Heart left ventricle (tissue), 16 donors: ENCODE data around the gene ADAMTS12. TPM values are rescaled to one million over a fixed set of nuclear protein-coding genes. Genes with fewer than 3 reads are reported as not detected.

Experiments
- ATAC-seq, 4 donors: fragments of 200-7000 bp; cut with Tn5 transposase; one replicate each; pipeline ENCODE4 v1.9.1; 2020 to 2022; ENCODE audit warnings: moderate library complexity in 4 of 4, mild to moderate bottlenecking in 3 of 4, moderate number of reproducible peaks in 1 of 4
- DNase-seq, 5 donors: peaks; one replicate each; pipeline ENCODE4 v3.0.0-alpha.2; 2020
- H3K27ac ChIP-seq, 12 donors: fragments of 200-600 bp; sonication (generic) in 4 of 12; one replicate each; pipeline versions ENCODE4 v1.5.0 to v1.8.0; 2016 to 2022; ENCODE audit warnings: mild to moderate bottlenecking in 2 of 12
- H3K27me3 ChIP-seq, 9 donors: fragments of 200-600 bp; sonication (generic) in 2 of 9; one replicate each; pipeline versions ENCODE4 v1.5.1 to v1.8.0; 2016 to 2022; ENCODE audit warnings: mild to moderate bottlenecking in 3 of 9
- H3K36me3 ChIP-seq, 9 donors: fragments of 200-600 bp; sonication (generic) in 2 of 9; one replicate each; pipeline versions ENCODE4 v1.5.0 to v1.8.0; 2018 to 2022; ENCODE audit warnings: mild to moderate bottlenecking in 2 of 9
- H3K4me1 ChIP-seq, 12 donors: fragments of 200-600 bp; sonication (generic) in 4 of 12; one replicate each; pipeline versions ENCODE4 v1.5.0 to v1.8.0; 2016 to 2022; ENCODE audit warnings: mild to moderate bottlenecking in 3 of 12
- H3K4me3 ChIP-seq, 12 donors: fragments of 200-600 bp; sonication (generic) in 4 of 12; one replicate each; pipeline versions ENCODE4 v1.5.0 to v1.8.0; 2017 to 2022; ENCODE audit warnings: mild to moderate bottlenecking in 9 of 12, moderate library complexity in 4 of 12
- H3K9me3 ChIP-seq, 12 donors: fragments of 200-600 bp; sonication (generic) in 4 of 12; one replicate each; pipeline versions ENCODE4 v1.5.0 to v1.8.0; 2016 to 2022; ENCODE audit warnings: mild to moderate bottlenecking in 1 of 12
- CTCF ChIP-seq, 12 donors: fragments of 200-600 bp; sonication (generic) in 4 of 12; IDR thresholded peaks; one replicate each; pipeline versions ENCODE4 v1.5.0 to v1.8.0; 2018 to 2022; ENCODE audit warnings: antibody characterized with exemption in 12 of 12, mild to moderate bottlenecking in 5 of 12
- POLR2A ChIP-seq, 2 donors: fragments of 450-650 bp; IDR thresholded peaks; one replicate each; pipeline ENCODE4 v1.6.1; 2017; ENCODE audit warnings: antibody characterized with exemption in 2 of 2, mild to moderate bottlenecking in 2 of 2, moderate library complexity in 2 of 2
- WGBS, 4 donors: extraction: QIAGEN DNeasy Blood & Tissue Kit in 2 of 4; methylation state at CpG; one replicate each; pipeline versions ENCODE4 v1.1.5 to v1.1.7; 2013 to 2018; 5-methylcytosine and 5-hydroxymethylcytosine counted together
- intact Hi-C, 10 donors: fragments of 100-400 bp; cut with DNase I; formaldehyde crosslinking; loops; one replicate each; pipeline versions ENCODE4 v1.11.1 to v1.14.2; 2022
- polyA plus RNA-seq, 2 donors: library from polyadenylated mRNA; stranded (reverse); fragments of 200-250 nt; gene quantifications; one replicate each; pipeline ENCODE4 v1.2.3, GENCODE V29; 2013
- total RNA-seq, 9 donors: library from RNA; depleted of rRNA in 2 of 9; stranded (reverse); fragments of >200 nt in 2 of 9; fragmentation: NEBNext Ultra II Directional in 3 of 9; extraction: Animal tissue kit (Norgen Biotek cat#: 25700) in 3 of 9; gene quantifications; one replicate each; pipeline versions ENCODE4 v1.1.0 to v1.2.4, GENCODE V29; 2016 to 2023
- donor health status: ischemic (EF 13 %, LVEDD 7.1; RV severe dilation, severe dysfunction).
- donor health status: healthy with polysubstance abuse.
- donor health status: DM: no; HTN: yes; CAD: no.
- donor health status: DM: no; HTN: no; CAD: no.
- donor health status: ischemic (EF 25% LVEDD 6.9; RV normal size, moderate dysfunction).
- donor health status: ischemic (EF 25% LVEDD 5.7; RV mildly dilated, moderate dysfunction).
- donor health status: healthy.
- donor health status: DM: yes; HTN: yes; CAD: no.
- donor health status: ischemic (EF 35%, LVEDD 5.7; RV mildly dilated, moderate dysfunction).
- donor health status: nonischemic (EF 11% LVEDD 7.7; RV severe dilation, severe dysfunction).
- donor health status: DM: yes; HTN: yes; CAD: no.
- donor health status: PGD.
- donor health status: ischemic (EF 29% LVEDD 5.4; RV normal size, mild dysfunction).
- donor health status: nonischemic (EF 23%, LVEDD 6.1; RV moderate dilation, normal function).

ADAMTS12 gene
- total and polyA plus RNA-seq, 11 donors, result 0.72 to 4.7 (median 1.7) TPM

- ATAC-seq (no peak), DNase-seq (no peak)
- 87 to 92% (median 90%) methylated on average over 3 of the region's 3 CpGs for WGBS, 4 donors
- Histone ChIP-seq H3K4me1 (peaks cover 0 to 4% (median 0%) of the 10 kb centered on the region in 12 donors), H3K27ac (no peak overlapping the region), H3K36me3 (no peaks in the 10 kb centered on the region), H3K4me3 (no peak overlapping the region), H3K9me3 (peaks cover 0 to 12% (median 0%) of the 10 kb centered on the region in 12 donors), H3K27me3 (no peaks in the 10 kb centered on the region)
- intact Hi-C loops, result no loop called here
- TF ChIP-seq CTCF (IDR thresholded peaks at IDR 0.05), result no peak
- TF ChIP-seq POLR2A (IDR thresholded peaks at IDR 0.05), result no peak
These were observed 188.9 kb downstream of the ADAMTS12 start for GRCh38 chr5:33702867-33703266.

- H3K9me3 ChIP-seq, result peaks cover 0 to 3% (median 0%) of the 10 kb centered on the region in 12 donors
- no peaks in the 10 kb centered on the region for H3K27me3 ChIP-seq
- DNase-seq (no peak), ATAC-seq (no peak)
- TF ChIP-seq CTCF (IDR thresholded peaks at IDR 0.05), result no peak
- TF ChIP-seq POLR2A (IDR thresholded peaks at IDR 0.05), result no peak
- H3K27ac ChIP-seq, result no peak overlapping the region
- intact Hi-C loops, result no loop called here
- peaks cover 0 to 4% (median 0%) of the 10 kb centered on the region in 12 donors for H3K4me1 ChIP-seq
- no peaks in the 10 kb centered on the region for H3K36me3 ChIP-seq
- no peak overlapping the region for H3K4me3 ChIP-seq
- 83 to 98% (median 87%) methylated on average over 2 of the region's 2 CpGs for WGBS, 4 donors
These were observed 189.8 kb downstream of the ADAMTS12 start for GRCh38 chr5:33701951-33702350.

GRCh38 chr5:33701251-33701650 is 190.5 kb downstream of the ADAMTS12 start:
- intact Hi-C loops, result no loop called here
- peak in 1 of 4 donors; percentile 43 for ATAC-seq

GRCh38 chr5:33696411-33696810 is 195.4 kb downstream of the ADAMTS12 start:
- no peak for ATAC-seq
- Histone ChIP-seq H3K27me3 (no peaks in the 10 kb centered on the region), H3K36me3 (no peaks in the 10 kb centered on the region), H3K27ac (no peak overlapping the region), H3K4me1 (peaks cover 0 to 5% (median 0%) of the 10 kb centered on the region in 12 donors), H3K9me3 (peaks cover 0 to 19% (median 7%) of the 10 kb centered on the region in 12 donors), H3K4me3 (no peak overlapping the region)
- intact Hi-C loops, result no loop called here
- WGBS, 4 donors, result 71 to 85% (median 79%) methylated on average over 2 to 3 of the region's 3 CpGs
- TF ChIP-seq CTCF (IDR thresholded peaks at IDR 0.05), result no peak
- no peak for TF ChIP-seq POLR2A (IDR thresholded peaks at IDR 0.05)
- DNase-seq, result peak in 2 of 5 donors; percentile 17 to 26

More at GRCh38 chr5:33701251-33701650, 190.5 kb downstream of the ADAMTS12 start:
- no peak for DNase-seq
- Histone ChIP-seq H3K27me3 (no peaks in the 10 kb centered on the region), H3K36me3 (no peaks in the 10 kb centered on the region), H3K27ac (no peak overlapping the region), H3K4me3 (no peak overlapping the region), H3K9me3 (peaks cover 0 to 2% (median 0%) of the 10 kb centered on the region in 12 donors), H3K4me1 (peaks cover 0 to 4% (median 0%) of the 10 kb centered on the region in 12 donors)
- no peak for TF ChIP-seq POLR2A (IDR thresholded peaks at IDR 0.05)
- TF ChIP-seq CTCF (IDR thresholded peaks at IDR 0.05), result no peak
- WGBS, 4 donors, result 67 to 76% (median 72%) methylated on average over 3 of the region's 3 CpGs
